Activated CD8-positive, alpha-beta T cell treated with anti-CD3 and anti-CD28 coated beads, Interleukin-2, amount 10 ng/mL, durations not matched to agents 7 days and 5 days (primary cell): ENCODE data around the gene PLXDC2. TPM values are rescaled to one million over a fixed set of nuclear protein-coding genes. Genes with fewer than 3 reads are reported as not detected.

Experiments used
- ATAC-seq: fragments of 150-1000 bp; cut with Tn5 transposase; one replicate; pipeline ENCODE4 v1.10.0; 2021; ENCODE audit warnings: moderate library complexity
- CTCF ChIA-PET: fragments of 350-600 bp; sonication (Branson Sonifier 250); formaldehyde crosslinking; loops from one replicate; lab custom pipeline; 2021; ENCODE audit warnings: antibody characterized with exemption; lab: Charles Lee
- POLR2A ChIA-PET: fragments of 350-600 bp; sonication (Branson Sonifier 250); formaldehyde crosslinking; loops from one replicate; lab custom pipeline; 2021; ENCODE audit warnings: antibody characterized with exemption; lab: Charles Lee
- DNase-seq: peaks from one replicate; pipeline ENCODE4 v3.0.0-alpha.2; 2020
- H3K27ac Mint-ChIP-seq: one replicate; pipeline ENCODE4 v1.8.0; 2021; ENCODE audit warnings: mild to moderate bottlenecking, mixed read lengths
- H3K27me3 Mint-ChIP-seq: one replicate; pipeline ENCODE4 v1.8.0; 2021; ENCODE audit warnings: low read depth, mixed read lengths
- H3K36me3 Mint-ChIP-seq: one replicate; pipeline ENCODE4 v1.8.0; 2021; ENCODE audit warnings: low read depth, mixed read lengths
- H3K4me1 Mint-ChIP-seq: one replicate; pipeline ENCODE4 v1.8.0; 2021; ENCODE audit warnings: low read depth, mixed read lengths
- H3K4me3 Mint-ChIP-seq: one replicate; pipeline ENCODE4 v1.8.0; 2021; ENCODE audit warnings: mild to moderate bottlenecking, mixed read lengths
- H3K9me3 Mint-ChIP-seq: one replicate; pipeline ENCODE4 v1.8.0; 2022; ENCODE audit warnings: mixed read lengths; ENCODE audit not compliant: insufficient read depth
- total RNA-seq, 2 experiments: library from RNA; stranded (reverse); gene quantifications; one replicate each; pipeline ENCODE4 v1.2.3, GENCODE V29; 2021

PLXDC2 gene
- total RNA-seq, 2 experiments from 2014 or later: 0.05 TPM; not detected in 1

GRCh38 chr10:20059084-20059835, 243.0 kb downstream of the PLXDC2 start:
- H3K27me3 Mint-ChIP-seq: no peaks in the 10 kb centered on the region
- POLR2A ChIA-PET: no interaction called here
- H3K4me1 Mint-ChIP-seq: no peaks in the 10 kb centered on the region
- H3K27ac Mint-ChIP-seq: no peak overlapping the region
- no peak overlapping the region for H3K4me3 Mint-ChIP-seq
- H3K9me3 Mint-ChIP-seq: peaks cover 4% of the 10 kb centered on the region
- ATAC-seq (no peak), DNase-seq (no peak)
- no peaks in the 10 kb centered on the region for H3K36me3 Mint-ChIP-seq
- CTCF ChIA-PET: no interaction called here

- Mint-ChIP-seq H3K27me3 (no peaks in the 10 kb centered on the region), H3K27ac (no peak overlapping the region), H3K36me3 (no peaks in the 10 kb centered on the region), H3K4me1 (no peaks in the 10 kb centered on the region), H3K4me3 (no peak overlapping the region), H3K9me3 (peaks cover 15% of the 10 kb centered on the region)
- DNase-seq: no peak
- no peak for ATAC-seq
- ChIA-PET POLR2A (no interaction called here), CTCF (no interaction called here)
Observed at GRCh38 chr10:20065814-20066213, 249.6 kb downstream of the PLXDC2 start.

GRCh38 chr10:20073167-20073566, 256.9 kb downstream of the PLXDC2 start:
- Mint-ChIP-seq H3K4me3 (no peak overlapping the region), H3K9me3 (peaks cover 9% of the 10 kb centered on the region), H3K36me3 (no peaks in the 10 kb centered on the region), H3K27ac (no peak overlapping the region), H3K27me3 (no peaks in the 10 kb centered on the region), H3K4me1 (no peaks in the 10 kb centered on the region)
- ATAC-seq: no peak
- DNase-seq: no peak
- ChIA-PET CTCF (no interaction called here), POLR2A (no interaction called here)

- Mint-ChIP-seq H3K4me3 (no peak overlapping the region), H3K27me3 (no peaks in the 10 kb centered on the region), H3K4me1 (no peaks in the 10 kb centered on the region), H3K27ac (no peak overlapping the region), H3K9me3 (peaks cover 15% of the 10 kb centered on the region), H3K36me3 (no peaks in the 10 kb centered on the region)
- no peak for DNase-seq
- ChIA-PET POLR2A (no interaction called here), CTCF (no interaction called here)
- no peak for ATAC-seq
Observed at GRCh38 chr10:20075713-20076112, 259.5 kb downstream of the PLXDC2 start.

- no peaks in the 10 kb centered on the region for H3K4me1 Mint-ChIP-seq
- peaks cover 6% of the 10 kb centered on the region for H3K9me3 Mint-ChIP-seq
- H3K27me3 Mint-ChIP-seq: no peaks in the 10 kb centered on the region
- ATAC-seq: no peak
- DNase-seq: no peak
- no peaks in the 10 kb centered on the region for H3K36me3 Mint-ChIP-seq
- ChIA-PET POLR2A (no interaction called here), CTCF (no interaction called here)
- no peak overlapping the region for H3K4me3 Mint-ChIP-seq
- H3K27ac Mint-ChIP-seq: no peak overlapping the region
Observed at GRCh38 chr10:20084451-20084850, 268.2 kb downstream of the PLXDC2 start.

GRCh38 chr10:20085115-20085514, 268.9 kb downstream of the PLXDC2 start:
- Mint-ChIP-seq H3K4me1 (no peaks in the 10 kb centered on the region), H3K36me3 (no peaks in the 10 kb centered on the region)

GRCh38 chr10:20087353-20087752, 271.1 kb downstream of the PLXDC2 start:
- Mint-ChIP-seq H3K27ac (no peak overlapping the region), H3K36me3 (no peaks in the 10 kb centered on the region), H3K4me1 (no peaks in the 10 kb centered on the region), H3K9me3 (no peaks in the 10 kb centered on the region), H3K4me3 (no peak overlapping the region), H3K27me3 (no peaks in the 10 kb centered on the region)
- DNase-seq (no peak), ATAC-seq (no peak)
- CTCF ChIA-PET: no interaction called here
- POLR2A ChIA-PET: no interaction called here

More at GRCh38 chr10:20085115-20085514, 268.9 kb downstream of the PLXDC2 start:
- no peaks in the 10 kb centered on the region for H3K27me3 Mint-ChIP-seq
- CTCF ChIA-PET: no interaction called here
- no peak overlapping the region for H3K27ac Mint-ChIP-seq
- DNase-seq: no peak
- H3K9me3 Mint-ChIP-seq: peaks cover 2% of the 10 kb centered on the region
- H3K4me3 Mint-ChIP-seq: no peak overlapping the region
- ATAC-seq: no peak
- POLR2A ChIA-PET: interaction anchor here (0.6 kb wide), 1 partner anchor 1226 kb away, joined by 3 read pairs; no protein-coding TSS in a partner anchor

GRCh38 chr10:20088061-20088701, 271.9 kb downstream of the PLXDC2 start:
- ATAC-seq (no peak), DNase-seq (no peak)
- H3K4me3 Mint-ChIP-seq: no peak overlapping the region
- H3K27me3 Mint-ChIP-seq: no peaks in the 10 kb centered on the region
- no peaks in the 10 kb centered on the region for H3K36me3 Mint-ChIP-seq
- no peak overlapping the region for H3K27ac Mint-ChIP-seq
- H3K9me3 Mint-ChIP-seq: no peaks in the 10 kb centered on the region
- POLR2A ChIA-PET: no interaction called here
- CTCF ChIA-PET: no interaction called here
- no peaks in the 10 kb centered on the region for H3K4me1 Mint-ChIP-seq

- Mint-ChIP-seq H3K4me3 (no peak overlapping the region), H3K9me3 (no peaks in the 10 kb centered on the region), H3K27ac (no peak overlapping the region), H3K36me3 (no peaks in the 10 kb centered on the region), H3K4me1 (no peaks in the 10 kb centered on the region), H3K27me3 (no peaks in the 10 kb centered on the region)
- ChIA-PET POLR2A (no interaction called here), CTCF (no interaction called here)
- DNase-seq (no peak), ATAC-seq (no peak)
Observed at GRCh38 chr10:20089879-20090278, 273.6 kb downstream of the PLXDC2 start.

- no peaks in the 10 kb centered on the region for H3K27me3 Mint-ChIP-seq
- no peaks in the 10 kb centered on the region for H3K9me3 Mint-ChIP-seq
- POLR2A ChIA-PET: no interaction called here
- H3K27ac Mint-ChIP-seq: no peak overlapping the region
- no peaks in the 10 kb centered on the region for H3K36me3 Mint-ChIP-seq
- ATAC-seq (no peak), DNase-seq (no peak)
- H3K4me3 Mint-ChIP-seq: no peak overlapping the region
- CTCF ChIA-PET: no interaction called here
- no peaks in the 10 kb centered on the region for H3K4me1 Mint-ChIP-seq
Observed at GRCh38 chr10:20090831-20091230, 274.6 kb downstream of the PLXDC2 start.

- POLR2A ChIA-PET: no interaction called here
- no peaks in the 10 kb centered on the region for H3K36me3 Mint-ChIP-seq
- H3K4me1 Mint-ChIP-seq: no peaks in the 10 kb centered on the region
- no peak overlapping the region for H3K4me3 Mint-ChIP-seq
- ATAC-seq (no peak), DNase-seq (no peak)
- no peaks in the 10 kb centered on the region for H3K9me3 Mint-ChIP-seq
- H3K27me3 Mint-ChIP-seq: no peaks in the 10 kb centered on the region
- no peak overlapping the region for H3K27ac Mint-ChIP-seq
- CTCF ChIA-PET: no interaction called here
Observed at GRCh38 chr10:20091698-20092097, 275.5 kb downstream of the PLXDC2 start.

GRCh38 chr10:20093600-20093999, 277.4 kb downstream of the PLXDC2 start:
- ChIA-PET POLR2A (no interaction called here), CTCF (no interaction called here)
- no peaks in the 10 kb centered on the region for H3K36me3 Mint-ChIP-seq
- ATAC-seq (no peak), DNase-seq (no peak)
- no peak overlapping the region for H3K4me3 Mint-ChIP-seq
- no peaks in the 10 kb centered on the region for H3K9me3 Mint-ChIP-seq
- no peaks in the 10 kb centered on the region for H3K27me3 Mint-ChIP-seq
- no peaks in the 10 kb centered on the region for H3K4me1 Mint-ChIP-seq
- no peak overlapping the region for H3K27ac Mint-ChIP-seq
